ENCODE measurements around the gene PAPPA2.

GRCh38 chr1:176552999-176553398 lies 90.0 kb downstream of the PAPPA2 start:
- TF ChIP-seq, protein P1, sequence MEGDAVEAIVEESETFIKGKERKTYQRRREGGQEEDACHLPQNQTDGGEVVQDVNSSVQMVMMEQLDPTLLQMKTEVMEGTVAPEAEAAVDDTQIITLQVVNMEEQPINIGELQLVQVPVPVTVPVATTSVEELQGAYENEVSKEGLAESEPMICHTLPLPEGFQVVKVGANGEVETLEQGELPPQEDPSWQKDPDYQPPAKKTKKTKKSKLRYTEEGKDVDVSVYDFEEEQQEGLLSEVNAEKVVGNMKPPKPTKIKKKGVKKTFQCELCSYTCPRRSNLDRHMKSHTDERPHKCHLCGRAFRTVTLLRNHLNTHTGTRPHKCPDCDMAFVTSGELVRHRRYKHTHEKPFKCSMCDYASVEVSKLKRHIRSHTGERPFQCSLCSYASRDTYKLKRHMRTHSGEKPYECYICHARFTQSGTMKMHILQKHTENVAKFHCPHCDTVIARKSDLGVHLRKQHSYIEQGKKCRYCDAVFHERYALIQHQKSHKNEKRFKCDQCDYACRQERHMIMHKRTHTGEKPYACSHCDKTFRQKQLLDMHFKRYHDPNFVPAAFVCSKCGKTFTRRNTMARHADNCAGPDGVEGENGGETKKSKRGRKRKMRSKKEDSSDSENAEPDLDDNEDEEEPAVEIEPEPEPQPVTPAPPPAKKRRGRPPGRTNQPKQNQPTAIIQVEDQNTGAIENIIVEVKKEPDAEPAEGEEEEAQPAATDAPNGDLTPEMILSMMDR (IDR thresholded peaks at IDR 0.05): no peak
- no peak for TF ChIP-seq POLR2AphosphoS5 (IDR thresholded peaks at IDR 0.05)

Measured in breast epithelium (tissue), 3 donors.